SKM-1 (cell line): ENCODE results near the gene MRPS6.

ENCODE experiments used
- DNase-seq: peaks from one replicate; lab custom pipeline; 2025; ENCODE audit not compliant: unreplicated experiment; lab: John Stamatoyannopoulos, UW

MRPS6 gene

GRCh38 chr21:34097442-34097841, 24.1 kb downstream of the MRPS6 start:
- DNase-seq = no peak

- DNase-seq = no peak
Measured at GRCh38 chr21:34100337-34100736, 27.0 kb downstream of the MRPS6 start.

GRCh38 chr21:34100790-34101189, 27.4 kb downstream of the MRPS6 start:
- DNase-seq = no peak

GRCh38 chr21:34105947-34106541, 32.7 kb downstream of the MRPS6 start:
- no peak for DNase-seq

GRCh38 chr21:34107606-34108005, 34.2 kb downstream of the MRPS6 start:
- DNase-seq = no peak

GRCh38 chr21:34109075-34109474, 35.7 kb downstream of the MRPS6 start:
- no peak for DNase-seq

GRCh38 chr21:34110594-34111202, 37.3 kb downstream of the MRPS6 start:
- DNase-seq = no peak

GRCh38 chr21:34112316-34113033, 39.1 kb downstream of the MRPS6 start:
- no peak for DNase-seq

- no peak for DNase-seq
Measured at GRCh38 chr21:34113842-34114241, 40.5 kb downstream of the MRPS6 start.

- DNase-seq = no peak
Measured at GRCh38 chr21:34115160-34115559, 41.8 kb downstream of the MRPS6 start.

GRCh38 chr21:34116569-34116968, 43.2 kb downstream of the MRPS6 start:
- DNase-seq = no peak

- DNase-seq = no peak
Measured at GRCh38 chr21:34120867-34121266, 47.5 kb downstream of the MRPS6 start.

- DNase-seq = no peak
Measured at GRCh38 chr21:34122047-34122446, 48.7 kb downstream of the MRPS6 start.

GRCh38 chr21:34123609-34124008, 50.2 kb downstream of the MRPS6 start:
- no peak for DNase-seq

GRCh38 chr21:34126269-34126668, 52.9 kb downstream of the MRPS6 start:
- DNase-seq = no peak

- no peak for DNase-seq
Measured at GRCh38 chr21:34126691-34127090, 53.3 kb downstream of the MRPS6 start.

GRCh38 chr21:34128124-34128523, 54.7 kb downstream of the MRPS6 start:
- DNase-seq = no peak

- DNase-seq = no peak
Measured at GRCh38 chr21:34128674-34129038, 55.3 kb downstream of the MRPS6 start.

- no peak for DNase-seq
Measured at GRCh38 chr21:34129039-34129891, 55.9 kb downstream of the MRPS6 start.

- DNase-seq = no peak
Measured at GRCh38 chr21:34129901-34130715, 56.7 kb downstream of the MRPS6 start.

- no peak for DNase-seq
Measured at GRCh38 chr21:34130716-34130985, 57.3 kb downstream of the MRPS6 start.
